Measurements from ENCODE around the gene SHANK1. TPM values are rescaled to one million over a fixed set of nuclear protein-coding genes. Genes with fewer than 3 reads are reported as not detected.

SHANK1 gene
- total RNA-seq, 1 experiment from 2014 or later = 0.47 TPM

GRCh38 chr19:50722201-50723013 lies 2.8 kb upstream of the SHANK1 start:
- intact Hi-C loops (cut with micrococcal nuclease) = no loop called here

GRCh38 chr19:50721441-50722137 lies 2.0 kb upstream of the SHANK1 start:
- no peaks in the 10 kb centered on the region for H3F3A ChIP-seq (ENCODE audit: low read length, unreplicated experiment)
- BruUV-seq (replicated peaks) = no TSS peak
- CTCF ChIA-PET = no interaction called here
- H3K4me3 ChIP-seq (ENCODE audit: low read length) = no peak overlapping the region
- ATAC-seq (no peak), DNase-seq (no peak)
- POLR2A ChIA-PET (ENCODE audit: unreplicated experiment) = interaction anchor here (0.6 kb wide), 1 partner anchor 71 kb away, joined by 6 read pairs; no protein-coding TSS in a partner anchor
- TF ChIP-seq EZH2phosphoT487 (IDR thresholded peaks at IDR 0.05; ENCODE audit: borderline replicate concordance, low read length) (no peak), CTCF (conservative IDR thresholded peaks at IDR 0.05; ENCODE audit: low read depth, low read length) (no peak), EZH2 (IDR thresholded peaks at IDR 0.05; ENCODE audit: low read length, unreplicated experiment) (no peak)
- intact Hi-C loops (cut with micrococcal nuclease) = no loop called here
- no peak overlapping the region for H3K27ac ChIP-seq (ENCODE audit: low read length)
- H3K79me2 ChIP-seq (ENCODE audit: low read length) = peaks cover 11% of the 10 kb centered on the region
- H3K9me3 ChIP-seq (ENCODE audit: low read length) = no peaks in the 10 kb centered on the region
- no peak overlapping the region for H3K9ac ChIP-seq (ENCODE audit: low read length)
- peaks cover 13% of the 10 kb centered on the region for H3K4me1 ChIP-seq (ENCODE audit: insufficient read depth, low read length)
- no peak overlapping the region for H3K4me2 ChIP-seq (ENCODE audit: low read length)
- no peaks in the 10 kb centered on the region for H3K9me2 ChIP-seq (replicated peaks; ENCODE audit: low read length)
- peaks cover 22% of the 10 kb centered on the region for H3K27me3 ChIP-seq (ENCODE audit: low read length)
- no peaks in the 10 kb centered on the region for H4K20me1 ChIP-seq (ENCODE audit: low read length)
- no peaks in the 10 kb centered on the region for H3K36me3 ChIP-seq (ENCODE audit: low read depth, low read length)
- no peak overlapping the region for H2AFZ ChIP-seq (ENCODE audit: low read length)

More at GRCh38 chr19:50722201-50723013, 2.8 kb upstream of the SHANK1 start:
- no peak overlapping the region for H3K4me2 ChIP-seq (ENCODE audit: low read length)
- no peak overlapping the region for H3K27ac ChIP-seq (ENCODE audit: low read length)
- H3K79me2 ChIP-seq (ENCODE audit: low read length) = peaks cover 11% of the 10 kb centered on the region
- BruUV-seq (replicated peaks) = no TSS peak
- no peaks in the 10 kb centered on the region for H3K36me3 ChIP-seq (ENCODE audit: low read depth, low read length)
- CTCF ChIA-PET = no interaction called here
- H4K20me1 ChIP-seq (ENCODE audit: low read length) = no peaks in the 10 kb centered on the region
- peaks cover 13% of the 10 kb centered on the region for H3K4me1 ChIP-seq (ENCODE audit: insufficient read depth, low read length)
- ATAC-seq (no peak), DNase-seq (no peak)
- H3K9me3 ChIP-seq (ENCODE audit: low read length) = no peaks in the 10 kb centered on the region
- H3K9ac ChIP-seq (ENCODE audit: low read length) = no peak overlapping the region
- no peak overlapping the region for H3K4me3 ChIP-seq (ENCODE audit: low read length)
- no peaks in the 10 kb centered on the region for H3F3A ChIP-seq (ENCODE audit: low read length, unreplicated experiment)
- POLR2A ChIA-PET (ENCODE audit: unreplicated experiment) = no interaction called here
- no peaks in the 10 kb centered on the region for H3K9me2 ChIP-seq (replicated peaks; ENCODE audit: low read length)
- H2AFZ ChIP-seq (ENCODE audit: low read length) = no peak overlapping the region
- peaks cover 17% of the 10 kb centered on the region for H3K27me3 ChIP-seq (ENCODE audit: low read length)
- TF ChIP-seq CTCF (conservative IDR thresholded peaks at IDR 0.05; ENCODE audit: low read depth, low read length) = no peak
- no peak for TF ChIP-seq EZH2 (IDR thresholded peaks at IDR 0.05; ENCODE audit: low read length, unreplicated experiment)
- TF ChIP-seq EZH2phosphoT487 (IDR thresholded peaks at IDR 0.05; ENCODE audit: borderline replicate concordance, low read length) = no peak
